GM18526 (cell line): Measurements from ENCODE around the gene KIAA1958.

Experiments
- POLR2A ChIP-seq: IDR thresholded peaks from 3 replicates; pipeline ENCODE4 v1.6.1; 2011; ENCODE audit not compliant: insufficient read length; ENCODE audit errors: extremely low read depth

KIAA1958 gene

DNA sequence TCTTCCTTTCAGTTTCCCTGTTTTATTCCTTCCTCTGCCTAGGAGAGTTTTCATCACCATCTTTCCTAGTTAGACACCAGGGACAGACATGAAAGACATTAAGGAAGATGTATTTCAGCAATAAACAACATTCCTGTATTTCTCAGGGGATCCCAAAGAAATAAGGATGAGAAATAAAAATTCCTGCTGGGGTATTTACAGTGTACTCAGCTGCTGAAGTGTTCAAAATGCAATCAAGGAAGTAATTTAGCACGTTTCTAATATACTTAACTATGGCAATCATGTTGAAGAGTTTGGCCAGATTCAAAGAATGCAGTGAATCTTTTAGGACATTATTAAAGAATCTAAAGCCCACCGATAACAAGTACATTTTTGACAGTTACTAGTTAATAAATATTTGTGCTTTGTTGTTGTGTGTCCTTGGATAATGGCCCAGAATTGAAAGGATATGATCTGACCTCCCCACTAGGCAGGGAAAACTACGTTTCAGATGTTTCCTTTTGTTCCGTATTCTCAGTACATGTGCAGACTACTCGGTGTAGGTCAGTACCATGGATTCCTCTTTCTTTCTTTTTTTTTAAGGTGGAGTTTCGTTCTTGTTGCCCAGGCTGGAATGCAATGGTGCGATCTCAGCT, 184.5 kb downstream of the KIAA1958 start:
- TF ChIP-seq POLR2A = no peak

DNA sequence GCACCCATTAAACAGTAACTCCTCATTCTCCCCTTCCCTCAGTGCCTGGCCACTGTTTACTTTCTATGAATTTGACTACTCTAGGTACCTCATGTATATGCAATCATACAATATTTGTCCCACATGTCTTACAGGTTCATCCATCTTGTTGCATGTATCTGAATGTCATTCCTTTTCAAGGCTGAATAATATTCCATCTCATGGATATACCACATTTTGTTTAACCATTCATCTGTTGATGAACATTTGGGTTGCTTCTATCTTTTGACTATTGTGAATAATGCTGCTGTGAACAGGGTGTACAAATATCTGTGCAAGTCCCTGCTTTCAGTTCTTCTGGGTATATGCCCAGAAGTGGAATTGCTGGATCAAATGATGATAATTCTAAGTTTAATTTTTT, 190.4 kb downstream of the KIAA1958 start:
- TF ChIP-seq POLR2A = no peak

DNA sequence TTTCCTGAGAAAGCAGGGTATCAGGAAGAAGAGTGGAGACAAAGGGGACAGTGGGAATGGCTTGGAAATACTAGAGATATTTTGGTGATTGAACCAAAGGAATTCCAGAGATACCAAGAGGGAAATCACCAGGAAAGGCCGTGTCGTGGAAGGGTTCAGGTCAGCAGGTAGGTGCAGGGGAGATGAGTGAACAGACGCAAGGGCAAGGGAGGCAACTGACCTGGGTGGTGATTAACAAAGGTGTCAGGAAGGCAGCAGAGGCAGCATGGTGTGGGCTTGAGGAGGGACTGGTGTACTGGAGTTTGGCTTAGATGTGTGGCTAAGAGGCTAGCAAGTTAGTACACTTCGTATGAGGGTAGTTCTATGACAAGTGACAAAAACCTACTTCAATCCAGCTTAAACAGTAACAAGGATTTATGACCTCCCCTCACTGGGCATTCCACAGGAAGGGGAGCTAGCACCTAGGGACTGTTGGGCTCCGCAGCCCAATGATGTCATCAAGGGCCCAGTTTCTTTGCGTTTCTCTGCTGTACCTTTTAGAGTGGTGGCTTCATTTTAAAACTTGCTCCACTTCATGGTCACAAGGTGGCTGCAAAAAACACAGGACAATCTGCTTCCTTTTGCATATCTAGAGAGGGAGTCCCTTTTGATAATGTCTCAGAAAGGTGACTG, 194.2 kb downstream of the KIAA1958 start:
- no peak for TF ChIP-seq POLR2A

DNA sequence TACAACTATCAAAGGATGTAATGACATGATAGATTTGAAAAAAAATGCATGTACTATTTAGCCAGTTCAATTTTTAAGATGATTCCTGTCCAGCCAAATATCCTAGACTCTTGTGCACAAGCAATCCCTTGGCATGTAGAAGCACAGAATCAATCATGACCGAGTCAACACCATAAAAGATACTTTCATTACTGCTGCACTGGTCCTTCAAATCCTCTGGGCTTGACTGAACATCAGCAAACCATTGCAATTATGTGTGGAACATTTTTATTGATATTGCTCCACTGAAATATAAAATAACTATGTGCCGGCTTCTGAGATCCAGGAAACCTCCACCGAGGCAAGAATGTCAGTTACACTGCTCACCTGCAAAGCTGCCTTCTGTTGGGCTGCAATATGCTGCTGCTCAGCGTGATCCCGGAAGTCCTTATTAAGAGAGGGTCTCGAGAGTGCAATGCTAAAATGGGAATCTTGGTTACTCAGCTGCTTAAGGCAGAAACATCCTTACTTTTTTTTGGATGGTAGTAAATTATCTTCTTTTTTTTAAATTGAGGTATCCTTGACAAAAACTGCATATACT, 202.6 kb downstream of the KIAA1958 start:
- TF ChIP-seq POLR2A = no peak

DNA sequence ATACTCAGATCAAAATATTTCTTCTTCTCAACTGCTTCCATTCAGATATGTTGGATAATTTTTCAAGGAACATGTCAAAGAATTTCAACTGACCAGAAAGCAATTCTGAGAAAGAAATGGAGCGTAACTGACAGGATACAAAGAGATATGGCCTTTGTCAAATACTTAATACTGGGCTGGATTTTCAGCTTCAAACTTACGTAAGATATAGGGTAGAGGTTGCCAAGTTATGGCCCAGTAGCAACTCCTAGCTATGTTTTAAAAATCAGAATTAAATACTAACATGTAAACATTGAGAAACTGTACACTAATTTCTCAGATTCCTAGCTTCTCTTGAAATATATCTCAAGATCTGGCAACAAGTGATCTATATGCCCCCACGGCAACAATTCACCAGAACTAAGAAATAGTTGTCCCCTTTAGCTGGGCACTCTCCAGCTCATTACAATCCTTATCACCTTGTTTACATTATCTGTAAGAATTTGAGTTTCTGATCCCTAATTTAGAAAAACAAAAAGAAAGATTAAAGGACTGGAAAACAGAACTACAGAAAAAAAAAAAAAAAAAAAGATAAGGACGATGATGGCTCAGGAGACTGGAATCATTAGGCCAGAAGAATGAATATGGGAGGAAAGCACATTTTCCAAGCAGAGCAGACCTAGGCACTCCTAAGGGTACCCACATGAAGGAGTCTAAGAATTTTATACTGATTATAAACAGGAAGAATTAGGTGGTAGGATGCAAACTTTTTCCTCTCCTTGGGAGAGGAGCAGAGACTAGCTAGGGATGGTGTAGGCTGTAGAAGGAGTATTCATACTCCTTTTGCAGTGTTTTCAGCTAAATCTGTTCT, 208.3 kb downstream of the KIAA1958 start:
- no peak for TF ChIP-seq POLR2A

DNA sequence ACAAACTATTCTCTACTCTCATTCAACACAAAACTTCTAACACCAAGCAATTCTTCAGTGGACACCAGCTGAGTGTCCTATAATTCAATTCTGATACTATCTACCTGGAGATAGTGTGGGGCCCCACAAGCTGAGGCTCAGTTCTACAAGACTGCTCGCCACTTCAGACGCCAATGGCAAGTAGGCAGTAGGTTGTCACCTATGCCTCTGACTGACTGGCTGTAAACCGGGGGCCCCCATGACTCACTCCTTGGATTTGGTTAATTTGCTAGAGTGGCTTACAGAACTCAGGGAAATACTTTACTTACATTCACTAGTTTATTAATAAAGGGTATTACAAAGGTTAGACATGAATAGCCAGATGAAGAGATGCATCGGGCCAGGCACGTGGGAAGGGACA, 209.8 kb downstream of the KIAA1958 start:
- no peak for TF ChIP-seq POLR2A

DNA sequence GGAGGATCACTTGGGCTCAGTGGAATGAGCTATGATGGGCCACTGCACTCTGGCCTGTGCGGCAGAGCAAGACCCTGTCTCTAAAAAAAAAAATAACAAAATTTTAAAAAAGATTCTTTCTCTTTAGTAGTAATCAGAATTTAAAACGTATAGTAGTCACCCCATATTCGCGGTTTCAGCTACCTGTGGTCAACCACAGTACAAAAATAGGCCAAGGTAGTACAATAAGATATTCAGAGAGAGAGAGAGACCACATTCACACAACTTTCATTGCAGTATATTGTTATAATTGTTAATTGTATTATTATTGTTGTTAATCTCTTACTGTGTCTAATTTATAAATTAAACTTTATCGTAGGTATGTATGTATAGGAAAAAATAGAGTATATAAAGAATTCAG, 212.6 kb downstream of the KIAA1958 start:
- no peak for TF ChIP-seq POLR2A

DNA sequence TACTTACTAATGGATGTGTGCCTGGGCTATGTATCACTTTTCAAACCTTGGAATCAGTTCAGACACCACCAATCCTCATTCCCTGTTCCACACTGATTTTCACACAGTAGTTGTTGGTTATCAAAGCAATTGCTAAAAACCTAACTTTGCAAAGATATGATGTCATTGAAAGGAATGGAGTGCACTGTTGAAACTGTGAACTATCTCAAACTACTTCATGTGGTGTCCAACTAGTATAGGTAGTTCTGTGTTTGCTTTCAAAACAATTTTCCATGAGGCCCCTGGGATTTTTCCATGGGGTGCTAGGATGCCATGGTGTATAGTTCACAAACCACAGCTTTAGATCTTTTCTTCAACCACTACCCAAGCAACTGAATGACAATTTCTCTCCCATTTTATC, 213.5 kb downstream of the KIAA1958 start:
- TF ChIP-seq POLR2A = no peak

DNA sequence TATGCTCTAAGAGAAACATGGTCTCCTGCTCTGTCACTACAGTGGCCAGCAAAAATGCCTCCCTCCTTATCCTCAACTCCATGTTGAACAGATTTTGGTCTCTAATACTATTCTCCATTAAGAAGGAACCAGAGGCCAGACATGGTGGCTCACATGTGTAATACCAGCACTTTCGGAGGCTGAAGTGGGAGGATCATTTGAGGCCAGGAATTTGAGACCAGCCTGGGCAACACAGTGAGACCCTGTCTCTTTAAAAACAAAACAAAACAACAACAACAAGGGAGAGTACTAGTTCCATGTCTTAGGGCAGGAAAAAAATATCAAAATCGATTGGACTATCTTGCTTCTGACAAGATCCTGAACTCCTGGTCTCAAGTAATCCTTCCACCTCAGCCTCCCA, 216.7 kb downstream of the KIAA1958 start:
- TF ChIP-seq POLR2A = no peak

DNA sequence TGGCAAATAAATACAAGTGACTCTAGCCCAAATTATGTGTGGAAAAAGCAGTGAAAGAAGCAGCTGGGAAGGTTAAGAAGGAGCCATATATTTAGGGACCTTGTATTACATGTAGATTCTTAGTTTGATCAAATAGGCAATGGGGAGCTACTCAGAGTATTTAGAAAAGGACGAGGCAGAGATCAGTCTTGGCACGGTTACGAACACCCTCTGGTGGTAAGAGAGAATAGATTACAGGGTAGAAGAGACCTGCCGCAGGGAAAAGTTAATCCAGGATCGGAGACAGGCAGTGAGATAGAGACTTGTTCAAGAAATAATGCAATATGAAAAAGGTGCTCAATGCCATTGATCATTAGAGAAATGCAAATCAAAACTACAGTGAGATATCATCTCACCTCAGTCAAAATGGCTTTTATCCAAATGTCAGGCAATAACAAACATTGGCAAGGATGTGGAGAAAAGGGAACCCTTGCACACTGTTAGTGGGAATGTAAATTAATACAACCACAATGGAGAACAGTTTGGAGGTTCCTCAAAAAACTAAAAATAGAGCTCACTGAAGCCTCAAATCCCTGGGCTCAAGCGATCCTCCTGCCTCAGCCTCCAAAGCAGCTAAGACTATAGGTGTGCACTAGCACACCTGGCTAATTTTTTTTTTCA, 219.3 kb downstream of the KIAA1958 start:
- no peak for TF ChIP-seq POLR2A

DNA sequence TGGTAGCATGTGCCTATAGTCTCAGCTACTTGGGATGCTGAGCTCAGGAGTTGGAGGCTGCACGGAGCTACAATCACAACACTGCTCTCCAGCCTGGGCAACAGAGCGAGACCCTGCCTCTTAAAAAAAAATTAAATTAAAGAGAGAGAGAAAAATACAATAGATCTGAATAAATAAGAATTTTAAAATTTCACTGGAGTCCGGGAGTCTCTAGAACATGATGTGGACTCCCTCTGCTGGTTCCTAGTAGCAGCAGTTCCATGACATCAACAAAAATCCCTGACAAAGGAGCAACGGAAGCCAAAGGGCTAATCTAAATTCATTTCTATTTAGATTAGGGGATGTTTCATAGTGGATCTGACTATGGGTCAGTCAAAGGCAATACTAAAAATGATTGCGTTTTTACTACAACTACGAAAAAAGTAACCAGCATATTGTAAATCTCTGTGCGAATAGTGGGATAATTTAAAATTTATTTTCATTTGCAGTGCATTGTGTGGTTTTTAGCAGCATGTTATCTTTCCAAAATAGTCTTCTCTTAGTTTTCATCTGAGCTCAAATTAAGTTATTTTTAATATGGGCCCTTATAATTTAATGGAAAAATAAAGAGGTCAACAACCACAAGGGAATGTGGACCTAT, 224.5 kb downstream of the KIAA1958 start:
- TF ChIP-seq POLR2A = no peak

DNA sequence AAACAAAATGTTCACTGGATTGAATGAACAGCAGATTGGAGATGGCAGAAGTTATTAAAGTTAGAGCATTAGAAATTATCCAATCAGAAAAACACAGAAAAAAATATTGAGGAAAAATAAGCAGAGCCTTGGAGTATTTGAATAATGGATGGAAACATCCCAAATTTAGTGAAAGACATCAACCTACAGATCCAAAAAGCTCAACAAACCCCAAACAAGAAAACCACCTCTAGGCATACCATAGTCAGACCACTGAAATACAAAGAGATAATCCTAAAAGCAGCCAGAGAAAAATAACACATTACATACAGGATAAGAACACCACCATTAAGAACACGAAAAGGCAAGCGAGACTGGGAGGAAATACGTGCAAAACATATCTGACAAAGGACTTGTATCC, 226.1 kb downstream of the KIAA1958 start:
- TF ChIP-seq POLR2A = no peak

DNA sequence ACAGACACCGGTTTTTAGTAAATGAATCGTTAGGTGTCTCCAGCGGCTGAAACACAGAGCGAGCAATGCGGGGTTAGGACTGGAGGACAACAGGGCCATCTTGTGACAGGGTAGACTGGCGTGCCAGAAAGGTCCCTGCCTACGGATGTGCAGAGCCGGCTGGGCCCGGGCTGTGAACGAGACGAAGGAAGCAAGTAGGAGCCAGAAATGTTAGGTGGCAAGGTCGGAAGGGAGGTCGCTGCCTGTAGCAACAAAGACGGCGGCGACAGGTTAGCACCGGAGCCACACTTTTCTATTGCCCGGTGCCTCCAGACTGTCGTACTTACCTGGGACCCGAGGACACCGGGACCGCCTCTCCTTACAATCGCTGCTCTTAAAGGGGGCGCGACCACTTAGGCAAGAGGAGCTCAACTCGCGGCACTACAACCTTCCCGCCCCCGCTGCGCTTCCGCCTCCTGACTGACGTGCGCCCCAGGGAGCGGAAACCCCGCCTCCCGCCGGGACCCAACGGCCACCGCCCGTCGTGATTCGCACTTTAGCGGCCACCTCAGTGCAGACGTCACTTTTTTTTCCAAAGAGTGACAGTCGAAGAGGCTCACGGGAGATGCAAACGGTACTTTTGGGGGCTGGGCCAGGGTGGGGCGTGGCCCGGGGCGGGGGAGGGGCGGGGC, 231.2 kb downstream of the KIAA1958 start, which contains the start of gene INIP:
Gene INIP (minus strand): TSS at position 457 of the 671 bp plus-strand sequence. CDS start 1,632 bp downstream, outside the sequence.
- TF ChIP-seq POLR2A = peak; percentile 82
